K562 (cell line): Measurements from ENCODE around the gene LZTR1. TPM values are rescaled to one million over a fixed set of nuclear protein-coding genes. Genes with fewer than 3 reads are reported as not detected.

Experiments
- ATAC-seq: fragments of 200-7000 bp; cut with Tn5 transposase; 3 replicates; pipeline ENCODE4 v1.9.1; 2020; ENCODE audit warnings: moderate library complexity
- BruUV-seq: library from RNA; stranded (reverse); fragments of 400-500 nt; replicated peaks from 2 replicates; lab custom pipeline; 2021; lab: Mats Ljungman, UMichigan
- CTCF ChIA-PET: fragments of 300-600 bp; formaldehyde crosslinking; extraction: SDS; loops from one replicate; lab custom pipeline; 2021; ENCODE audit warnings: low intra/inter-chr PET ratio; lab: Yijun Ruan, JAX
- POLR2A ChIA-PET: fragments of 300-600, 350-650 bp; sonication (Branson Sonifier 250); formaldehyde crosslinking; extraction: SDS; loops from one replicate; lab custom pipeline; 2021; ENCODE audit warnings: antibody characterized with exemption, inconsistent platforms; lab: Yijun Ruan, JAX
- DNase-seq, 4 experiments: peaks; one replicate each; pipeline versions ENCODE4 v3.0.0 to v3.0.0-alpha.2; 2011 to 2018; ENCODE audit warnings: low spot score in 3 of 4, mixed read lengths in 3 of 4; ENCODE audit errors: extremely low read depth in 1 of 4
- FAIRE-seq: peaks from 2 replicates; lab custom pipeline; 2011; peaks lifted over from hg19 to GRCh38; lab: Jason Lieb, UNC
- H2AFZ ChIP-seq: 2 replicates; pipeline ENCODE4 v1.6.0; 2011; ENCODE audit warnings: low read depth, low read length, control low read depth, inconsistent platforms
- H3K27ac ChIP-seq: fragments of 200-600 bp; 3 replicates; pipeline ENCODE4 v1.8.0; 2011; ENCODE audit warnings: low read depth, mild to moderate bottlenecking, control low read depth, inconsistent platforms, low read length, moderate library complexity, mixed read lengths; ENCODE audit errors: extremely low read depth
- H3K27me3 ChIP-seq, 2 experiments: fragments of 300-600 bp in 1 of 2; 2 replicates in 1 of 2; 3 replicates in 1 of 2; pipeline versions ENCODE4 v1.6.0 to v1.8.0; 2011; ENCODE audit warnings: inconsistent platforms in 2 of 2, low read length in 2 of 2, mild to moderate bottlenecking in 1 of 2, mixed read lengths in 1 of 2, moderate library complexity in 1 of 2; ENCODE audit not compliant: control insufficient read depth in 2 of 2, insufficient read depth in 2 of 2
- H3K36me3 ChIP-seq: fragments of 300-600 bp; 3 replicates; pipeline ENCODE4 v1.8.0; 2011; ENCODE audit warnings: mild to moderate bottlenecking, low read length, inconsistent platforms; ENCODE audit not compliant: control insufficient read depth, insufficient read depth
- H3K4me1 ChIP-seq, 2 experiments: fragments of 200-600 bp in 1 of 2; replicated peaks in 1 of 2; 2 replicates in 1 of 2; 3 replicates in 1 of 2; pipeline versions ENCODE4 v1.5.1 to v1.8.0; 2011; ENCODE audit warnings: inconsistent platforms in 2 of 2, low read length in 2 of 2, mild to moderate bottlenecking in 1 of 2, mixed read lengths in 1 of 2, moderate library complexity in 1 of 2; ENCODE audit not compliant: control insufficient read depth in 2 of 2, insufficient read depth in 2 of 2
- H3K4me2 ChIP-seq: 2 replicates; pipeline ENCODE4 v1.6.1; 2011; ENCODE audit warnings: low read length, control low read depth, inconsistent platforms, mixed read lengths; ENCODE audit not compliant: insufficient read depth
- H3K4me3 ChIP-seq: fragments of 200-600 bp; sonication (generic), shearing (Covaris generic); 2 replicates; pipeline ENCODE4 v1.5.1; 2016; ENCODE audit warnings: control low read depth, inconsistent platforms
- H3K79me2 ChIP-seq: fragments of 200-600 bp; 3 replicates; pipeline ENCODE4 v1.8.0; 2011; ENCODE audit warnings: low read length, inconsistent platforms; ENCODE audit not compliant: control insufficient read depth, insufficient read depth
- H3K9ac ChIP-seq, 2 experiments: 2 replicates each; pipeline versions ENCODE4 v1.6.0 to v1.6.1; 2011; ENCODE audit warnings: low read depth in 2 of 2, low read length in 2 of 2, control low read depth in 1 of 2, inconsistent platforms in 1 of 2, mild to moderate bottlenecking in 1 of 2, mixed read lengths in 1 of 2; ENCODE audit not compliant: insufficient read depth in 1 of 2
- H3K9me1 ChIP-seq: one replicate; pipeline ENCODE4 v1.6.0; 2011; ENCODE audit warnings: inconsistent platforms, mild to moderate bottlenecking, low read length, moderate library complexity; ENCODE audit not compliant: control insufficient read depth, insufficient read depth
- H3K9me3 ChIP-seq: replicated peaks from 2 replicates; pipeline ENCODE4 v1.5.1; 2011; ENCODE audit warnings: low read depth, low read length, inconsistent platforms; ENCODE audit not compliant: control insufficient read depth, insufficient read depth
- H4K20me1 ChIP-seq: replicated peaks from 2 replicates; pipeline ENCODE4 v1.6.1; 2011; ENCODE audit warnings: low read length, inconsistent platforms, mixed read lengths; ENCODE audit not compliant: control insufficient read depth, insufficient read depth
- ELF2 ChIP-seq: fragments of 250-450 bp; sonication (Bioruptor Pico); IDR thresholded peaks from 2 replicates; pipeline ENCODE4 v1.5.0; 2021; ENCODE audit warnings: mild to moderate bottlenecking
- FOXA1 ChIP-seq: fragments of 450-650 bp; IDR thresholded peaks from 2 replicates; pipeline ENCODE4 v1.6.1; 2016; ENCODE audit warnings: mild to moderate bottlenecking, borderline replicate concordance
- L3MBTL2 ChIP-seq: fragments of 450-650 bp; IDR thresholded peaks from 2 replicates; pipeline ENCODE4 v1.6.1; 2016; ENCODE audit warnings: mild to moderate bottlenecking, moderate library complexity
- MTA1 ChIP-seq: fragments of 450-650 bp; IDR thresholded peaks from 2 replicates; pipeline ENCODE4 v1.6.1; 2017; ENCODE audit warnings: borderline replicate concordance
- PHB ChIP-seq: fragments of 250-450 bp; sonication (Bioruptor Pico); IDR thresholded peaks from 2 replicates; pipeline ENCODE4 v1.5.0; 2021
- ZBTB8A ChIP-seq: fragments of 450-650 bp; IDR thresholded peaks from 2 replicates; pipeline ENCODE4 v1.6.1; 2018; ENCODE audit warnings: mild to moderate bottlenecking, moderate library complexity; ENCODE audit not compliant: partially characterized antibody
- WGBS: fragments of 100-300 bp; shearing (Covaris generic); methylation state at CpG from one replicate; pipeline ENCODE4 v1.1.6; 2016; ENCODE audit warnings: low coverage, mixed read lengths; ENCODE audit not compliant: insufficient coverage; ENCODE audit errors: missing lambda C conversion rate; 5-methylcytosine and 5-hydroxymethylcytosine counted together
- in situ Hi-C: fragments of 300-500 bp; cut with MboI; formaldehyde crosslinking; loops from 4 replicates; pipeline ENCODE4 v1.15.0; 2018; ENCODE audit warnings: inconsistent platforms, mixed read lengths
- intact Hi-C: fragments of 100-400 bp; cut with micrococcal nuclease; formaldehyde crosslinking; loops from 2 replicates; pipeline ENCODE4 v1.14.2; 2022
- polyA plus RNA-seq, 8 experiments: library from polyadenylated mRNA; depleted of rRNA in 4 of 8; stranded (reverse) in 5 of 8; unstranded in 3 of 8; fragments of >200 nt; fragmentation: Nextera tagmentation in 2 of 8; fragmentation: Illumina TruSeq in 1 of 8; extraction: Ambion mirVana in 2 of 8; extraction: Trizol in 1 of 8; gene quantifications; 2 replicates each; pipeline versions ENCODE4 v1.2.1 to v1.2.3, GENCODE V29; 2011 to 2014; ENCODE audit warnings: inconsistent platforms in 1 of 8, missing spikeins in 1 of 8
- total RNA-seq, 7 experiments: library from RNA; depleted of rRNA in 6 of 7; stranded (reverse); fragments of >200 nt in 6 of 7; fragmentation: Illumina TruSeq in 2 of 7; extraction: Trizol in 2 of 7; gene quantifications; 2 replicates each; pipeline versions ENCODE4 v1.2.1 to v1.2.3, GENCODE V29; 2011 to 2021; ENCODE audit warnings: low replicate concordance in 1 of 7
- TF ChIP-seq, protein P1 (sequence below): fragments of 250-450 bp; sonication (Bioruptor Pico); IDR thresholded peaks from 2 replicates; pipeline ENCODE4 v1.4.0; 2020; ENCODE audit warnings: mild to moderate bottlenecking, moderate library complexity
- TF ChIP-seq, protein P2 (sequence below): sonication (generic); formaldehyde crosslinking; IDR thresholded peaks from 2 replicates; pipeline ENCODE4 v1.8.1; 2023; ENCODE audit warnings: missing genetic modification reagents, mild to moderate bottlenecking, borderline replicate concordance
- TF ChIP-seq, protein P3 (sequence below): fragments of 250-450 bp; sonication (Bioruptor Pico); IDR thresholded peaks from 2 replicates; pipeline ENCODE4 v1.4.0; 2020; ENCODE audit warnings: borderline replicate concordance
- TF ChIP-seq, protein P4 (sequence below): sonication (generic); formaldehyde crosslinking; IDR thresholded peaks from 2 replicates; pipeline ENCODE4 v1.8.1; 2023; ENCODE audit warnings: mild to moderate bottlenecking, missing genetic modification reagents

The LZTR1 gene
- total and polyA plus RNA-seq, 9 of the 15 experiments (the other 6 are each of a cell fraction or from before 2014, with no cell fraction given), result 2.2 to 135 (median 63.0) TPM

DNA sequence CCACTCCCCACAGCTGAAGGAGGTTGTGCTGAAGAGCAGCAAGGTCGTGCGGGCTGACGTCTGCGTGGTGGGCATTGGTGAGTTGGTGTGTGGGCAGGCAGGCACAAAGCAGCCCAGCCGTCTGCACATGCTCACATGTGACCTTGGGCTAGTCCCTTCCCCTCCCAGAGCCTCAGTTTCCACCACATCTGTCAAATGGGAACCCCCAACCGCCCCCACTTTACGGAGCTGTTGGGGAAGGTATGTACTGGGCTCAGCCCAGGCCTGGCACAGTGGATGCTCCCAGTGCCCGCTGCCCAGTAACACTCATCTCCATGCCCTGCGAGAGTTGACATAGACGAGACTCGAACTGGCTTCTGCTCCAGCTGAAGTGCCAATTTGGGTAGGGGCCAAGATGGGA, 5.1 kb upstream of the LZTR1 start:
- no TSS peak for BruUV-seq
- no peak for FAIRE-seq
- TF ChIP-seq ELF2 (CRISPR knock-in tag) (no peak), MTA1 (no peak), L3MBTL2 (no peak), FOXA1 (no peak), ZBTB8A (no peak), PHB (CRISPR knock-in tag) (0 out of 2 replicates have a peak, but pooled peaks have one; percentile 35)
- TF ChIP-seq, protein P1, sequence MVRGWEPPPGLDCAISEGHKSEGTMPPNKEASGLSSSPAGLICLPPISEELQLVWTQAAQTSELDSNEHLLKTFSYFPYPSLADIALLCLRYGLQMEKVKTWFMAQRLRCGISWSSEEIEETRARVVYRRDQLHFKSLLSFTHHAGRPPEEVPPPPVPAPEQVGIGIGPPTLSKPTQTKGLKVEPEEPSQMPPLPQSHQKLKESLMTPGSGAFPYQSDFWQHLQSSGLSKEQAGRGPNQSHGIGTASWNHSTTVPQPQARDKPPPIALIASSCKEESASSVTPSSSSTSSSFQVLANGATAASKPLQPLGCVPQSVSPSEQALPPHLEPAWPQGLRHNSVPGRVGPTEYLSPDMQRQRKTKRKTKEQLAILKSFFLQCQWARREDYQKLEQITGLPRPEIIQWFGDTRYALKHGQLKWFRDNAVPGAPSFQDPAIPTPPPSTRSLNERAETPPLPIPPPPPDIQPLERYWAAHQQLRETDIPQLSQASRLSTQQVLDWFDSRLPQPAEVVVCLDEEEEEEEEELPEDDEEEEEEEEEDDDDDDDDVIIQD (CRISPR knock-in tag), result no peak
- TF ChIP-seq, protein P2, sequence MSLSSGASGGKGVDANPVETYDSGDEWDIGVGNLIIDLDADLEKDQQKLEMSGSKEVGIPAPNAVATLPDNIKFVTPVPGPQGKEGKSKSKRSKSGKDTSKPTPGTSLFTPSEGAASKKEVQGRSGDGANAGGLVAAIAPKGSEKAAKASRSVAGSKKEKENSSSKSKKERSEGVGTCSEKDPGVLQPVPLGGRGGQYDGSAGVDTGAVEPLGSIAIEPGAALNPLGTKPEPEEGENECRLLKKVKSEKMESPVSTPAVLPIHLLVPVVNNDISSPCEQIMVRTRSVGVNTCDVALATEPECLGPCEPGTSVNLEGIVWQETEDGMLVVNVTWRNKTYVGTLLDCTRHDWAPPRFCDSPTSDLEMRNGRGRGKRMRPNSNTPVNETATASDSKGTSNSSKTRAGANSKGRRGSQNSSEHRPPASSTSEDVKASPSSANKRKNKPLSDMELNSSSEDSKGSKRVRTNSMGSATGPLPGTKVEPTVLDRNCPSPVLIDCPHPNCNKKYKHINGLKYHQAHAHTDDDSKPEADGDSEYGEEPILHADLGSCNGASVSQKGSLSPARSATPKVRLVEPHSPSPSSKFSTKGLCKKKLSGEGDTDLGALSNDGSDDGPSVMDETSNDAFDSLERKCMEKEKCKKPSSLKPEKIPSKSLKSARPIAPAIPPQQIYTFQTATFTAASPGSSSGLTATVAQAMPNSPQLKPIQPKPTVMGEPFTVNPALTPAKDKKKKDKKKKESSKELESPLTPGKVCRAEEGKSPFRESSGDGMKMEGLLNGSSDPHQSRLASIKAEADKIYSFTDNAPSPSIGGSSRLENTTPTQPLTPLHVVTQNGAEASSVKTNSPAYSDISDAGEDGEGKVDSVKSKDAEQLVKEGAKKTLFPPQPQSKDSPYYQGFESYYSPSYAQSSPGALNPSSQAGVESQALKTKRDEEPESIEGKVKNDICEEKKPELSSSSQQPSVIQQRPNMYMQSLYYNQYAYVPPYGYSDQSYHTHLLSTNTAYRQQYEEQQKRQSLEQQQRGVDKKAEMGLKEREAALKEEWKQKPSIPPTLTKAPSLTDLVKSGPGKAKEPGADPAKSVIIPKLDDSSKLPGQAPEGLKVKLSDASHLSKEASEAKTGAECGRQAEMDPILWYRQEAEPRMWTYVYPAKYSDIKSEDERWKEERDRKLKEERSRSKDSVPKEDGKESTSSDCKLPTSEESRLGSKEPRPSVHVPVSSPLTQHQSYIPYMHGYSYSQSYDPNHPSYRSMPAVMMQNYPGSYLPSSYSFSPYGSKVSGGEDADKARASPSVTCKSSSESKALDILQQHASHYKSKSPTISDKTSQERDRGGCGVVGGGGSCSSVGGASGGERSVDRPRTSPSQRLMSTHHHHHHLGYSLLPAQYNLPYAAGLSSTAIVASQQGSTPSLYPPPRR (CRISPR knock-in tag), result no peak
- TF ChIP-seq, protein P3, sequence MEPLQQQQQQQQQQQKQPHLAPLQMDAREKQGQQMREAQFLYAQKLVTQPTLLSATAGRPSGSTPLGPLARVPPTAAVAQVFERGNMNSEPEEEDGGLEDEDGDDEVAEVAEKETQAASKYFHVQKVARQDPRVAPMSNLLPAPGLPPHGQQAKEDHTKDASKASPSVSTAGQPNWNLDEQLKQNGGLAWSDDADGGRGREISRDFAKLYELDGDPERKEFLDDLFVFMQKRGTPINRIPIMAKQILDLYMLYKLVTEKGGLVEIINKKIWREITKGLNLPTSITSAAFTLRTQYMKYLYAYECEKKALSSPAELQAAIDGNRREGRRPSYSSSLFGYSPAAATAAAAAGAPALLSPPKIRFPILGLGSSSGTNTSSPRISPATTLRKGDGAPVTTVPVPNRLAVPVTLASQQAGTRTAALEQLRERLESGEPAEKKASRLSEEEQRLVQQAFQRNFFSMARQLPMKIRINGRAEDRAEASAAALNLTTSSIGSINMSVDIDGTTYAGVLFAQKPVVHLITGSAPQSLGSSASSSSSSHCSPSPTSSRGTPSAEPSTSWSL, result no peak
- TF ChIP-seq, protein P4, sequence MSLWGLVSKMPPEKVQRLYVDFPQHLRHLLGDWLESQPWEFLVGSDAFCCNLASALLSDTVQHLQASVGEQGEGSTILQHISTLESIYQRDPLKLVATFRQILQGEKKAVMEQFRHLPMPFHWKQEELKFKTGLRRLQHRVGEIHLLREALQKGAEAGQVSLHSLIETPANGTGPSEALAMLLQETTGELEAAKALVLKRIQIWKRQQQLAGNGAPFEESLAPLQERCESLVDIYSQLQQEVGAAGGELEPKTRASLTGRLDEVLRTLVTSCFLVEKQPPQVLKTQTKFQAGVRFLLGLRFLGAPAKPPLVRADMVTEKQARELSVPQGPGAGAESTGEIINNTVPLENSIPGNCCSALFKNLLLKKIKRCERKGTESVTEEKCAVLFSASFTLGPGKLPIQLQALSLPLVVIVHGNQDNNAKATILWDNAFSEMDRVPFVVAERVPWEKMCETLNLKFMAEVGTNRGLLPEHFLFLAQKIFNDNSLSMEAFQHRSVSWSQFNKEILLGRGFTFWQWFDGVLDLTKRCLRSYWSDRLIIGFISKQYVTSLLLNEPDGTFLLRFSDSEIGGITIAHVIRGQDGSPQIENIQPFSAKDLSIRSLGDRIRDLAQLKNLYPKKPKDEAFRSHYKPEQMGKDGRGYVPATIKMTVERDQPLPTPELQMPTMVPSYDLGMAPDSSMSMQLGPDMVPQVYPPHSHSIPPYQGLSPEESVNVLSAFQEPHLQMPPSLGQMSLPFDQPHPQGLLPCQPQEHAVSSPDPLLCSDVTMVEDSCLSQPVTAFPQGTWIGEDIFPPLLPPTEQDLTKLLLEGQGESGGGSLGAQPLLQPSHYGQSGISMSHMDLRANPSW (CRISPR knock-in tag), result peak; percentile 44; the same call in 1 of the 2 replicates

More for the DNA sequence above, 5.1 kb upstream of the LZTR1 start:
- CTCF ChIA-PET, result no interaction called here
- no peak overlapping the region for H3K4me2 ChIP-seq
- H3K27ac ChIP-seq, result no peak overlapping the region
- POLR2A ChIA-PET, result interaction anchor here (1.3 to 64.4 kb wide), 5 partner anchors 9 to 59 kb away, joined by 5 to 1556 read pairs (median 177); partner anchors contain the start of genes AIFM3, CRKL and THAP7
- H2AFZ ChIP-seq, result no peak overlapping the region
- H3K4me1 ChIP-seq, result peaks cover 11 to 60% of the 10 kb centered on the region in 2 experiments
- DNase-seq (no peak), ATAC-seq (no peak)
- no peak overlapping the region for H3K4me3 ChIP-seq
- peak overlapping the region in 1 of 2 experiments; percentile 66; a peak in 1 of 4 replicates for H3K9ac ChIP-seq
- peaks cover 9% of the 10 kb centered on the region; the same call in 2 of the 3 replicates for H3K79me2 ChIP-seq
- in situ Hi-C loops (no loop called here), intact Hi-C loops (no loop called here)
- H4K20me1 ChIP-seq, result peaks cover 5% of the 10 kb centered on the region
- no peaks in the 10 kb centered on the region for H3K9me1 ChIP-seq
- peaks cover 11% of the 10 kb centered on the region for H3K9me3 ChIP-seq
- H3K36me3 ChIP-seq, result no peaks in the 10 kb centered on the region
- 11% methylated on average over 11 of the region's 11 CpGs for WGBS
- H3K27me3 ChIP-seq, result peaks cover 37 to 55% of the 10 kb centered on the region in 2 experiments; a peak in 4 of 5 replicates
